PC-9 (cell line): ENCODE measurements around the gene EDA.

ENCODE experiments used
- EZH2 ChIP-seq: fragments of 200-600 bp; sonication (generic); IDR thresholded peaks from 2 replicates; pipeline ENCODE4 v1.8.0; 2017; ENCODE audit warnings: antibody characterized with exemption, low read depth
- TF ChIP-seq, protein P1 (sequence below): fragments of 200-600 bp; sonication (generic); conservative IDR thresholded peaks from 2 replicates; pipeline ENCODE4 v1.6.1; 2017; ENCODE audit warnings: mixed run types, antibody characterized with exemption, mild to moderate bottlenecking, moderate library complexity

DNA sequence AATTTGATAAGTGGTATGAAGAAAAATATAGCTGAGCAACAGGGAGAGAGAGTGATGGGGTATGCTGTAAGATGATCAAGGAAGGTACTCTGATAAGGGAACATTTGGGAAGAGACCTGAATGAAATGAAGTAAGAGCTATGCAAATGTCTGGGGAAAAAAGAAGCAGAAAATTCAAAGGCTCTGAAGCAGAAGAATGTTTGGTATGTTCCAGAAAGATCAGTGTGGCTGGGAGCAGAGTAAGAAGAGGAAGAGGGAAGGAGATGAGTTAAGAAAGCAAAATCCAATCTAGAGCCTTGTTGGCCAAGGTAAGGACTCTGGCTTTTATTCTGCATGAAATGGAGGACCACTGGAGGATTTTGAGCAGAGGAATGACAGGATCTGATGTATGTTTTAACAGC is 343.8 kb downstream of the EDA start:
- TF ChIP-seq, protein P1, sequence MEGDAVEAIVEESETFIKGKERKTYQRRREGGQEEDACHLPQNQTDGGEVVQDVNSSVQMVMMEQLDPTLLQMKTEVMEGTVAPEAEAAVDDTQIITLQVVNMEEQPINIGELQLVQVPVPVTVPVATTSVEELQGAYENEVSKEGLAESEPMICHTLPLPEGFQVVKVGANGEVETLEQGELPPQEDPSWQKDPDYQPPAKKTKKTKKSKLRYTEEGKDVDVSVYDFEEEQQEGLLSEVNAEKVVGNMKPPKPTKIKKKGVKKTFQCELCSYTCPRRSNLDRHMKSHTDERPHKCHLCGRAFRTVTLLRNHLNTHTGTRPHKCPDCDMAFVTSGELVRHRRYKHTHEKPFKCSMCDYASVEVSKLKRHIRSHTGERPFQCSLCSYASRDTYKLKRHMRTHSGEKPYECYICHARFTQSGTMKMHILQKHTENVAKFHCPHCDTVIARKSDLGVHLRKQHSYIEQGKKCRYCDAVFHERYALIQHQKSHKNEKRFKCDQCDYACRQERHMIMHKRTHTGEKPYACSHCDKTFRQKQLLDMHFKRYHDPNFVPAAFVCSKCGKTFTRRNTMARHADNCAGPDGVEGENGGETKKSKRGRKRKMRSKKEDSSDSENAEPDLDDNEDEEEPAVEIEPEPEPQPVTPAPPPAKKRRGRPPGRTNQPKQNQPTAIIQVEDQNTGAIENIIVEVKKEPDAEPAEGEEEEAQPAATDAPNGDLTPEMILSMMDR: no peak
- no peak for TF ChIP-seq EZH2
